Measurements from ENCODE around the gene HSP90B1.

DNA sequence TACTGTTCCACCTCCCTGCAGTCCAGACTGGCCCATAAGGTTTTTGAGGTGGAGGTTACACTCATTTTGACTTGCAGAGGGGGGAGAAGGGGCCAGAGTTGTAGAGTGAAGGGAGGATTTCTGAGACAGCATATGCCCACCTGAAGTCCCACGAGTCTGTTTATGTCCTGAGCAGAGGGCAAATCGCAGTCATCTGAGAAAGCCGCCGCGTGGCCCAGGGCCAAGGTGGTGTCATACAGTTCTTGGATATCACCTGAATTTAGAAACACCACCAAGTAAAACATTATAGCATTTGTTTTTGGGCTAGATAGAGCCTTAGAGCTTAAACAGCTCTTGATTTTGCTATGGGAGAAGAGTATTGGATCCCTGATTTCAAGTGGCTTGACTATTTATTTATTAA, 66.4 kb downstream of the HSP90B1 start:
- TF ChIP-seq, protein P1, sequence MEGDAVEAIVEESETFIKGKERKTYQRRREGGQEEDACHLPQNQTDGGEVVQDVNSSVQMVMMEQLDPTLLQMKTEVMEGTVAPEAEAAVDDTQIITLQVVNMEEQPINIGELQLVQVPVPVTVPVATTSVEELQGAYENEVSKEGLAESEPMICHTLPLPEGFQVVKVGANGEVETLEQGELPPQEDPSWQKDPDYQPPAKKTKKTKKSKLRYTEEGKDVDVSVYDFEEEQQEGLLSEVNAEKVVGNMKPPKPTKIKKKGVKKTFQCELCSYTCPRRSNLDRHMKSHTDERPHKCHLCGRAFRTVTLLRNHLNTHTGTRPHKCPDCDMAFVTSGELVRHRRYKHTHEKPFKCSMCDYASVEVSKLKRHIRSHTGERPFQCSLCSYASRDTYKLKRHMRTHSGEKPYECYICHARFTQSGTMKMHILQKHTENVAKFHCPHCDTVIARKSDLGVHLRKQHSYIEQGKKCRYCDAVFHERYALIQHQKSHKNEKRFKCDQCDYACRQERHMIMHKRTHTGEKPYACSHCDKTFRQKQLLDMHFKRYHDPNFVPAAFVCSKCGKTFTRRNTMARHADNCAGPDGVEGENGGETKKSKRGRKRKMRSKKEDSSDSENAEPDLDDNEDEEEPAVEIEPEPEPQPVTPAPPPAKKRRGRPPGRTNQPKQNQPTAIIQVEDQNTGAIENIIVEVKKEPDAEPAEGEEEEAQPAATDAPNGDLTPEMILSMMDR (IDR thresholded peaks at IDR 0.05): no peak
- no peak for TF ChIP-seq EP300 (IDR thresholded peaks at IDR 0.05)
- TF ChIP-seq POLR2A (IDR thresholded peaks at IDR 0.05): no peak

Data from tibial nerve (tissue), 4 donors.